NB4 (cell line): ENCODE results near the gene DPF1.

Experiments
- CTCF ChIP-seq: IDR thresholded peaks from one replicate; pipeline ENCODE4 v1.5.1; 2012; ENCODE audit warnings: low read depth, low read length
- MAX ChIP-seq: IDR thresholded peaks from 2 replicates; pipeline ENCODE4 v1.6.1; 2011; ENCODE audit warnings: low read depth, low read length
- MYC ChIP-seq: IDR thresholded peaks from 2 replicates; pipeline ENCODE4 v1.6.1; 2011; ENCODE audit warnings: low read depth, low read length
- POLR2A ChIP-seq: IDR thresholded peaks from 2 replicates; pipeline ENCODE4 v1.6.1; 2011; ENCODE audit warnings: mild to moderate bottlenecking; ENCODE audit not compliant: insufficient read length; ENCODE audit errors: extremely low read depth

- TF ChIP-seq CTCF (no peak), MAX (no peak), POLR2A (no peak), MYC (no peak)
Measured at GRCh38 chr19:38267761-38268483, 43.9 kb upstream of the DPF1 start.
